GM18511 (cell line): ENCODE results near the gene OSBPL10.
A peak's percentile ranks its signal among the peaks of the same experiment; 100 is the strongest.
"Not testable (repeated sequence)": the region's sequence is repeated elsewhere in the genome, so short reads cannot be mapped to it uniquely, and the experiment has no call there.

Experiments
- ATAC-seq: cut with Tn5 transposase; IDR thresholded peaks from one replicate; pipeline ENCODE4 v1.9.1; 2021; ENCODE audit warnings: mild to moderate bottlenecking, moderate library complexity; ENCODE audit not compliant: unreplicated experiment

The OSBPL10 gene

DNA sequence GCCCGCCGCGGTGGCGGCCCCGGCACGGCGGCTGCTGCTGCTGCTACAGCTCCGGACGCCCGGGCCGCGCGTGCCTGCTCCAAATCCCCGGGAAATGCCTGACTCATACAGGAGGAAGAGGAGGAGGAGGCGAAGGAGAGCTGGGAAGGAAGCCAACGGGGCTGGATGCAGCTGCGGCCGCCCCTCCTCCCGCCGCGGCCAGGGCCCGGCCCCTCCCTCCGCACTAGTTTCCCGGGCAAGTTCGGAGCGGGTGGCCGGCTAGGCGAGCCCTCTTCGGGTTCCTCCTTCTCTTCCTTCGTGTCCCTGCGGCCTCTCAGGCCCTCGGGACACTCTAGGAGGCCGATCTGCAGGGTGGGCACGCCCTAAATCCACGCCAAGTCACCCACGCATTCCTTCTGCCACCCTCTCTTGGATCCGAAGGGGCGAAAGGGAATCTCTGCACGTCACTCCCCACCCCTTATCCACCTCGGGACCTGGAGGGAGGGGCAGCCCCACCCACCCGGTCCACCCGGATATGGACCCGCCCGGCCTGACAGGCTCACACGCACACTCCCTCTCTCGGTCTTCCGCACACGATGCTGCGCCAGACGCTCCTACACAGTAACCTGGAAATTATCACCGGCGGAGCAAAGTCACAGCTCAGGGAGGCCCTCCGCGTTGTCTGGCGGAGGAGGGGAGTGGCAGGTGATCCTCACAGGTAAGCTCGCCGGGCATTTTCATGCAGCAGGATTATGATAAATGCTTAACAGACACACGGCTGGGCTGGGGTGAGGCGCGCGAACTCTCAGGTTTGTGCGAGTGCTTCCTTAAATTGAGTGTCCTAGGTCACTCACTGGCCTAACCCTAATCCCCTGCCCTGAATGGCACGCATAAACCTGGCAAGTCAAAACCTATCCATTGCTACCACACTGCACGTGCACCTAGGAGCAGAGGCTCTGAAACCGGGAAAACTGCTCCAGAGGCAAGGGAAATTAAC is at the start of gene OSBPL10, which contains the start of gene ZNF860:
OSBPL10 (minus strand) TSS at position 57 of the 976 bp plus-strand sequence. CDS start 83 bp downstream, outside the sequence.
ZNF860 (plus strand) TSS at position 545 of the 976 bp plus-strand sequence. CDS start 7,330 bp downstream, outside the sequence.
- peak; percentile 23 for ATAC-seq

DNA sequence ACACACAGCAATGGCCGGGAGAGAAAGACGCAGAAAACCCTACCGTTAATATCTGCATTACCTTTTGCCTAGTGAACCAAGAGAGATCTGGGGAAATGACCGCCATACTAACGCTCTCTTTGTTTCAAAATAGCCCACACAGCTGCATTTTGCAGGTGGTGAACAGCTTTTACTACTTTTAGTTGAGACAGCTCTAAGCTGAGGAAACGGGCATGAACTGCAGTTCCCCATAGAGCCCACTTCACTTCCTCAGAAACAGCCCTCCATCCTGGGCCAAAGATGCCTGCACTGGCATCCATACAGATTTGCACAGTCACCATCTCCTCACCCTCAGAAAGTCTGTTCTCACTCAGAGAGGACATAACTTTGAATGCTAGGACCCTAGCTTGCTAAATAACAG is 45.5 kb upstream of the OSBPL10 start:
- no peak for ATAC-seq

- no peak for ATAC-seq
Measured at GRCh38 chr3:32022947-32023346, 41.9 kb upstream of the OSBPL10 start.

DNA sequence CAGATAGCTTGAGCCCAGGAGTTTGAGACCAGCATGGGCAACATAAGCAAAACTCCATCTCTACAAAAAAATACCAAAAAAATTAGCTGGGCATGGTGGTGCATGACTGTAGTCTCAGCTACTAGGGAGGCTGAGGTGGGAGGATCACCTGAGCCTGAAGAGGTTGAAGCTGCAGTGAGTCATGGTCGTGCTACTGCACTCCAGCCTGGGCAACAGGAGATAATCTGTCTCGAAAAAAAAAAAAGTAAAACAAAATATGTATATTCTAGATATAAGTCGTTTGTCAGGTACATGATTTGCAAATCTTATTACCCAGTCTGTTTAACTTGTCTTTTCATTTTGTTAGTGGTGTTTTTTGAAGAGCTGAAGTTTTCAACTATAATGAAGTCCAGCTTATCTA is 40.7 kb upstream of the OSBPL10 start:
- no peak for ATAC-seq

DNA sequence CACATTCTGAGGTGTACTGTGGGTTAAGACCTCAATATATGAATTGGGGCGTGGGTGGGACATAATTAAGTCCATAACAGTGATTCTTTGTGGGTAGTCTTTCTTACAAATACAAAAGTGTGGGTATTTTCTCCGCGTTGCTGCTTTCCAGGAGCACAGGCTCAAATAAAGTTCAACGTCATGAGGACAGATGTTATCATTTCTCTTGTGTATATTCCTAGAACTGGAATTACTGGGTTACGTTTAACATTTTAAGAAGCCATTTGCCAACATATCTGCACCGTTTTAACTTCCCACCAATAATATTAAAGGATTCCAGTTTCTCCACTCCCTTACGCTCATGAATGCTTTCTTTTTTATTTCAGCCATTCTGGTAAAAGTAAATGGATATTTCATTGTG is 40.1 kb upstream of the OSBPL10 start:
- ATAC-seq: no peak

DNA sequence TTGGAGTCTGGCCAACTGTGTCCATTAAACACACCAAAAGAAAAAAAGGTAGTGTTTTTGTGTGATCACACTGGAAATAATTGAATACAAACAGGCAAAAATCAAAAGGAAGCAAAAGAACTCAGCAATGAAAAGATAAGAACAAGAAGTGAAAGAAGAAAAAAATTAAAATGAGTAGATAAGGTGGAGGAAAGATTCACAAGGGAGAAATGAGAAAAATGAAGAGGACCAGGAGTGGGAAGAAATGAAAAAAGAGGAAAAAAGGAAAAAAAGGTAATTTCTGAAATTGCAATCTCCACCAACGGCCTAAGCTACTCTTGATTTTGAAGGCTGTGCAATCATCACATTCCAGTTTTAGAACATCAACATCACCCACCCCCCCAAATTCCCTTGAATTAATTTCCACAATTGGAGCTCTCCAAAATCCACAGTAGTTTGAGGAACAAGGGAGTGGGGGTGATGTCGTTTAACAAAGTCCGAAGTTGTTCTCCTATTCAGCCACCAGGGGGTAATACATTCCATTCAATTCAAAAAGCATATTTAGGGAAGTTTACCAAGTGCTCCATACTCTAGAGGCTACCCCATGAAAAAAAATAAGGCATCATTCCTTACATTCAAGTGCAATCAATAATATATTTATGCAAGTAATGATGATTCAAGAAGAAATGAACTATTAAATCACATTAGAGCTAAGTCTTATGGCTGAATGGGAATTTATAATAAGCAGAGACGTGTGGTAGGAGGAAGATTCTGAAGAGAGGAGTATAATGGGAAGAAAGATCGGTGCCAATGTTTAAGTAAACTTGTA is 37.9 kb upstream of the OSBPL10 start:
- no peak for ATAC-seq

GRCh38 chr3:32017286-32017685 is 36.2 kb upstream of the OSBPL10 start:
- ATAC-seq: no peak

DNA sequence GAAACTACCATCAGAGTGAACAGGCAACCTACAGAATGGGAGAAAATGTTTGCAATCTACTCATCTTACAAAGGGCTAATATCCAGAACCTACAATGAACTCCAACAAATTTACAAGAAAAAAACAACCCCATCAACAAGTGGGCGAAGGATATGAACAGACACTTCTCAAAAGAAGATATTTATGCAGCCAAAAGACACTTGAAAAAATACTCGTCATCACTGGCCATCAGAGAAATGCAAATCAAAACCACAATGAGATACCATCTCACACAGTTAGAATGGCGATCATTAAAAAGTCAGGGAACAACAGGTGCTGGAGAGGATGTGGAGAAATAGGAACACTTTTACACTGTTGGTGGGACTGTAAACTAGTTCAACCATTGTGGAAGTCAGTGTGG is 34.6 kb upstream of the OSBPL10 start:
- ATAC-seq: not testable (repeated sequence)

- not testable (repeated sequence) for ATAC-seq
Measured at GRCh38 chr3:32010699-32011098, 29.6 kb upstream of the OSBPL10 start.

DNA sequence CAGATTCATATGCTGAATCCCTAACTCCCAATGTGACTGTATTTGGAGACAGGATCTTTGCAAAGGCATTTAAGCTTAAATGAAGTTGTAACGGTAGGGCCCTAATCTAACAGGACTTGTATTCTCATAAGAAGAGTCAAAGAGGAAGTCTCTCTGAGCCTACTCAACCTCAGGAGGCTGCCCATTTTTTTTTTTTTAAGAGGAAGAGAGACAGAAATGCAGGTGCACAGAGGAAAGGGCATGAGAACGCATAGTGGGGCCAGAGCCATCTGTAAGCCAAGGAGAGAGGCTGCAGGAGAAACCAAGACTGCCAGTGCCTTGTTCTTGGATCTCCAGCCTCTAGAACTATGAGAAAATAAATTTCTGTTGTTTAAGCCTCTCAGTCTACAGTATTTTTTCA is 28.9 kb upstream of the OSBPL10 start:
- no peak for ATAC-seq

GRCh38 chr3:32009101-32009500 is 28.0 kb upstream of the OSBPL10 start:
- ATAC-seq: no peak

- ATAC-seq: no peak
Measured at GRCh38 chr3:32004113-32004765, 23.2 kb upstream of the OSBPL10 start.

GRCh38 chr3:32003380-32003779 is 22.3 kb upstream of the OSBPL10 start:
- no peak for ATAC-seq

DNA sequence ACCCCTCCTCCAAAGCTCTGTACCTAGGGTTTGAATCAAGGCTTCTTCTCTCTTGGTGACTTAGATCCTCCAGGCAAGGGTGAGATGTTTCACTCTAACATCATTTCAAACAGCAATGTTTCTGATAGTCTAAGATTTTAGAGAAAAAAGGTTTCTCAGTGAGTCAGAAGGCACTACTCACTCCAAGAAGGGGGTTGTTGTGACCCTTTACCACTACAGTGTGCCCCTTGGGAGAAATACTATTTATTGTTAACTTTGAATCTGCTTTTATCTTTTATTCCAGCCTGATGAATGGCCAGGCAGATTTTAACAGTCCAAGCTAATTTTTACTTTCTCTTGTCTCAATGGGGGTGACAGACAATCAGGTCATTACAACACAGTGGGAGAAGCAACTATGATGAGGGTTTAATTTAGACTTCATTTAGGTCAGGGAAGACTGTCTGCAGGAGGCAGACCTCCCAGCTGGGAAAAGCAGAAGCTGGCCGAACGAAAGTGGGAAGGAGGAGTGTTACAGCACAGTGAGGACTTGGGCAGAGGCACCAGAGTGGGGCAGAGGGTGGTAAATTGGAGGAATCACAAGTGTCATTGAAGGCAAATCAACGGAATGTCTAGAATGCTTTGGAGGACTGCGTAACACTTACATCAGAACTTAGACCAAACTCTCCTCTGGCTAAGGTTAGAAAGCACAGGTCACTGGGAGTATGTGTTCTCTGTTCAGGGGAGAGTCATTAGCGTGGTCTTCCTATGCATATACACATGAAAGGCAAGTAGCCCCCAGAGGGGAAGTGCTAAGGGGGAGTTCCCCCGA is 21.7 kb upstream of the OSBPL10 start:
- no peak for ATAC-seq

- ATAC-seq: no peak
Measured at GRCh38 chr3:32000877-32001276, 19.8 kb upstream of the OSBPL10 start.

- peak; percentile 56 for ATAC-seq
Measured at GRCh38 chr3:31999907-32000439, 18.9 kb upstream of the OSBPL10 start.

DNA sequence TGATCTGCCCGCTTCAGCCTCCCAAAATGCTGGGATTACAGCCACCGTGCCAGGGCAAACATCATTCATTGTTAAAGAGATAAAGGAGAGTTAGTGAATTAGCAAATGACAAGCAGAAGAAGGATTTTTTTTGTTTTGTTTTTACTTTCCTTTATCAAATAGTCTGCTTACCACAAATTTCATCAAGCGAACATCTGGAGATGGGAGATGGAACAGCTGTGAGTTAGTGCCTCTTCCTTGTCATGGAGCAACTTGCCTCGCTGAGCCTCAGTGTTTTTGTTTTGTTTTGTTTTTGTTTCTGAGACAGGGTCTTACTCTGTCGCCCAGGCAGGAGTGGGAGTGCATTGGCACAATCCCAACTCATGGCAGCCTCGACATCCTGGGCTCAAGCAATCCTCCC is 16.4 kb upstream of the OSBPL10 start:
- no peak for ATAC-seq

DNA sequence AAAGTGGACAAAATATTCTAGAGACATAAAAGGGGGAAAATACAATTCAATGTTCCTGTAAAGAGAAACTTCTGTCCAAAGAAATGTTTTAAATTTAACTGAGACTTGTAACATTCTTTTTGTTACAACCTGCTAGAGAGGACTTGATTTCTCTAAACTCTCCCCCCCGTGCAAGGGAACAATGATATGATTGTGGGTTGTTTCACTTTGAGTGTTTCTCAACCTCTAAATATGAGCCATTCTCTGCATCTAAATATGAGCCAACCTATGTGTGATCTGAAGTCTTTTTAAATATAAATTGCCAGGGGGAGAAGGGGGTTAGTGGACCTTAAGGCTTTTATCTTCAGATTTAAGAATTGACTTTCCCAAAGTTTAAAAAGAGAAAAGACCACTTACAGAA is 15.1 kb upstream of the OSBPL10 start:
- ATAC-seq: no peak

DNA sequence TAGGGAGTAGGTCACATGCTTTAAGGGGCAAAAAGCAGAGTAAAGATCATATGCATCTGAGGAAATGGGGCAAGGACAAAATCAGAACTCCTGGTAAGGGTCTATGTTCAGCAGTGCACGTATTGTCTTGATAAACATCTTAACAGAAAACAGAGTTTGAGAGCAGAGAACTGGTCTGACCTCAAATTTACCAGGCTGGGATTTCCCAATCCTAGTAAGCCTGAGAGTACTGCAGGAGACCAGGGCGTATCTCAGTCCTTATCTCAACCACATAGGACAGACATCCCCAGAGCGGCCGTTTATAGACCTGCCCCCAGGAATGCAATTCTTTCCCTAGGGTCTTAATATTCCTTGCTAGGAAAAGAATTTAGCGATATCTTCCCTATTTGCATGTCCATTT is 14.0 kb upstream of the OSBPL10 start:
- ATAC-seq: not testable (repeated sequence)

DNA sequence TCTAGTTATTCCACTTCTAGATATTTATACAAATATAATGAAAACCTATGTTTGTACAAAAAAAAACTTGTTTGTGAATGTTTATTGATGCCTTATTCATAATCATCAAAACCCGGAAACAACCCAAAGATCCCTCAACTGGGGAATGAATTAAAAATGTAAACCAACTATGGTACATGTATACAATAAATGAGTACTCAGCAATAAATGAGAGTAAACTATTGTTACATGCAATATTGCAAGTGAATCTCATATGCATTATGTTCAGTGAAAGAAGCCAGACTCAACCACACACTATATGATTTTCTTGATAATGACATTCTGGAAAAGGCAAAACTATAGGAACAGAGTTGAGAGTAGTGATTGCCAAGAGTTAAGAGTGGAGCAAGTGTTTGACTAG is 12.8 kb upstream of the OSBPL10 start:
- ATAC-seq: no peak
